SK-N-SH (cell line): ENCODE data around the gene FMN2. TPM values are rescaled to one million over a fixed set of nuclear protein-coding genes. Genes with fewer than 3 reads are reported as not detected.

Source experiments
- CTCF ChIA-PET: fragments of 300-600, 350-600 bp; formaldehyde crosslinking; extraction: SDS; loops from one replicate; lab custom pipeline; 2021; lab: Yijun Ruan, JAX
- POLR2A ChIA-PET: fragments of 350-600 bp; sonication (Branson Sonifier 250); formaldehyde crosslinking; extraction: SDS; loops from one replicate; lab custom pipeline; 2020; ENCODE audit warnings: antibody characterized with exemption, inconsistent platforms; lab: Yijun Ruan, JAX
- DNase-seq: peaks from one replicate; pipeline ENCODE4 v3.0.0; 2012
- H2AFZ ChIP-seq: fragments of 200-600 bp; sonication (generic); 2 replicates; pipeline ENCODE4 v1.8.1; 2016; ENCODE audit warnings: antibody characterized with exemption, mild to moderate bottlenecking, low read depth
- H3F3A ChIP-seq: fragments of 200-600 bp; sonication (generic); replicated peaks from 2 replicates; pipeline ENCODE3; 2016; ENCODE audit warnings: antibody characterized with exemption, mild to moderate bottlenecking; ENCODE audit not compliant: insufficient read depth
- H3K27ac ChIP-seq, 2 experiments: fragments of 200-500 bp in 1 of 2; fragments of 200-600 bp in 1 of 2; sonication (Bioruptor generic) in 1 of 2; sonication (generic), shearing (Covaris generic) in 1 of 2; 2 replicates each; pipeline versions ENCODE4 v1.5.1 to v1.6.1; 2014 to 2016; ENCODE audit warnings: low read depth in 2 of 2, inconsistent platforms in 1 of 2, low read length in 1 of 2, mild to moderate bottlenecking in 1 of 2, mixed read lengths in 1 of 2
- H3K27me3 ChIP-seq: fragments of 200-600 bp; sonication (generic), shearing (Covaris generic); 2 replicates; pipeline ENCODE4 v1.6.1; 2016; ENCODE audit warnings: mixed run types; ENCODE audit not compliant: insufficient read depth
- H3K36me3 ChIP-seq, 2 experiments: fragments of 200-500 bp in 1 of 2; fragments of 200-600 bp in 1 of 2; sonication (Bioruptor generic) in 1 of 2; sonication (generic) in 1 of 2; replicated peaks in 1 of 2; 2 replicates each; pipeline versions ENCODE3 to v1.5.1; 2014 to 2016; ENCODE audit warnings: low read length in 1 of 2, mild to moderate bottlenecking in 1 of 2; ENCODE audit not compliant: insufficient read depth in 2 of 2, control insufficient read depth in 1 of 2
- H3K4me1 ChIP-seq, 2 experiments: fragments of 200-500 bp in 1 of 2; fragments of 200-600 bp in 1 of 2; sonication (Bioruptor generic) in 1 of 2; sonication (generic), shearing (Covaris generic) in 1 of 2; 2 replicates each; pipeline versions ENCODE4 v1.5.1 to v1.6.1; 2014 to 2016; ENCODE audit warnings: low read depth in 1 of 2, low read length in 1 of 2, mixed run types in 1 of 2; ENCODE audit not compliant: insufficient read depth in 2 of 2, control insufficient read depth in 1 of 2
- H3K4me2 ChIP-seq: fragments of 200-600 bp; sonication (generic), shearing (Covaris generic); 2 replicates; pipeline ENCODE4 v1.6.1; 2017; ENCODE audit warnings: mixed run types
- H3K4me3 ChIP-seq, 2 experiments: fragments of 200-500 bp in 1 of 2; fragments of 200-600 bp in 1 of 2; sonication (Bioruptor generic) in 1 of 2; sonication (generic), shearing (Covaris generic) in 1 of 2; 2 replicates each; pipeline versions ENCODE4 v1.5.1 to v1.8.1; 2014 to 2016; ENCODE audit warnings: low read depth in 2 of 2, inconsistent platforms in 1 of 2, low read length in 1 of 2, mild to moderate bottlenecking in 1 of 2, mixed read lengths in 1 of 2, moderate library complexity in 1 of 2
- H3K79me2 ChIP-seq: fragments of 200-600 bp; sonication (generic); 2 replicates; pipeline ENCODE4 v1.8.1; 2017; ENCODE audit warnings: mild to moderate bottlenecking; ENCODE audit not compliant: insufficient read depth
- H3K9ac ChIP-seq: fragments of 200-600 bp; sonication (generic); 2 replicates; pipeline ENCODE4 v1.6.1; 2017; ENCODE audit warnings: mixed run types
- H3K9me2 ChIP-seq: fragments of 200-600 bp; sonication (generic); 2 replicates; pipeline ENCODE4 v1.6.1; 2017; ENCODE audit warnings: mixed run types
- H3K9me3 ChIP-seq: fragments of 200-600 bp; sonication (generic); 2 replicates; pipeline ENCODE4 v1.6.1; 2017; ENCODE audit warnings: mixed run types, mild to moderate bottlenecking, moderate library complexity
- H4K20me1 ChIP-seq: fragments of 200-600 bp; sonication (generic); 2 replicates; pipeline ENCODE4 v1.6.1; 2017; ENCODE audit warnings: mild to moderate bottlenecking, mixed run types; ENCODE audit not compliant: insufficient read depth
- CHD2 ChIP-seq: fragments of 150-350 bp; IDR thresholded peaks from 2 replicates; pipeline ENCODE4 v1.6.1; 2018; ENCODE audit warnings: low read length; ENCODE audit not compliant: partially characterized antibody
- CTCF ChIP-seq: fragments of 200-600 bp; sonication (generic); IDR thresholded peaks from 2 replicates; pipeline ENCODE4 v1.6.1; 2017; ENCODE audit warnings: antibody characterized with exemption, mild to moderate bottlenecking, moderate library complexity
- ELF1 ChIP-seq: IDR thresholded peaks from 2 replicates; pipeline ENCODE4 v1.4.0; 2012
- FOSL2 ChIP-seq: IDR thresholded peaks from 2 replicates; pipeline ENCODE4 v1.4.0; 2012; ENCODE audit warnings: low read depth, mild to moderate bottlenecking, moderate library complexity, borderline replicate concordance
- FOXJ3 ChIP-seq: sonication (generic); formaldehyde crosslinking; IDR thresholded peaks from 2 replicates; pipeline ENCODE4 v1.5.1; 2020; ENCODE audit warnings: mild to moderate bottlenecking, missing genetic modification reagents
- FOXM1 ChIP-seq: IDR thresholded peaks from 2 replicates; pipeline ENCODE4 v1.4.0; 2012; ENCODE audit warnings: low read depth, mild to moderate bottlenecking
- GABPA ChIP-seq: IDR thresholded peaks from 2 replicates; pipeline ENCODE4 v1.4.0; 2012; ENCODE audit warnings: low read depth, mild to moderate bottlenecking
- JUND ChIP-seq: IDR thresholded peaks from 2 replicates; pipeline ENCODE4 v1.4.0; 2012
- MEF2A ChIP-seq: IDR thresholded peaks from 2 replicates; pipeline ENCODE4 v1.4.0; 2012; ENCODE audit warnings: low read depth, borderline replicate concordance
- MXI1 ChIP-seq: IDR thresholded peaks from 2 replicates; pipeline ENCODE4 v1.6.1; 2012; ENCODE audit warnings: mild to moderate bottlenecking, low read depth, low read length, improper control_type of control experiment
- NFIC ChIP-seq: IDR thresholded peaks from 2 replicates; pipeline ENCODE4 v1.4.0; 2012; ENCODE audit warnings: borderline replicate concordance
- NRF1 ChIP-seq: IDR thresholded peaks from 2 replicates; pipeline ENCODE4 v1.6.1; 2012; ENCODE audit warnings: low read depth, mild to moderate bottlenecking, low read length
- RFX5 ChIP-seq: IDR thresholded peaks from 2 replicates; pipeline ENCODE4 v1.6.1; 2012; ENCODE audit warnings: mild to moderate bottlenecking, improper control_type of control experiment, low read length
- RXRA ChIP-seq: IDR thresholded peaks from 2 replicates; pipeline ENCODE4 v1.4.0; 2012; ENCODE audit warnings: low read depth, mild to moderate bottlenecking, borderline replicate concordance
- SIN3A ChIP-seq: IDR thresholded peaks from 2 replicates; pipeline ENCODE4 v1.6.1; 2012; ENCODE audit warnings: low read depth, mild to moderate bottlenecking, low read length, moderate library complexity, borderline replicate concordance
- SMC3 ChIP-seq: IDR thresholded peaks from 2 replicates; pipeline ENCODE4 v1.6.1; 2012; ENCODE audit warnings: low read depth, low read length, improper control_type of control experiment
- TAF1 ChIP-seq: IDR thresholded peaks from 2 replicates; pipeline ENCODE4 v1.6.1; 2012; ENCODE audit warnings: low read depth, mild to moderate bottlenecking, low read length, moderate library complexity, borderline replicate concordance
- TCF12 ChIP-seq: IDR thresholded peaks from 2 replicates; pipeline ENCODE4 v1.4.0; 2012
- YY1 ChIP-seq: IDR thresholded peaks from 2 replicates; pipeline ENCODE4 v1.4.0; 2012; ENCODE audit warnings: low read depth, mild to moderate bottlenecking
- WGBS: methylation state at CpG from one replicate; pipeline ENCODE4 v1.1.6; 2017; ENCODE audit warnings: low lambda C conversion rate; 5-methylcytosine and 5-hydroxymethylcytosine counted together
- polyA plus RNA-seq, 3 experiments: library from polyadenylated mRNA; depleted of rRNA; stranded (reverse); fragments of >200 nt; gene quantifications; 2 replicates each; pipeline ENCODE4 v1.2.3, GENCODE V29; 2012
- TF ChIP-seq, protein P1 (sequence below): IDR thresholded peaks from 2 replicates; pipeline ENCODE4 v1.4.0; 2012; ENCODE audit warnings: low read depth, borderline replicate concordance

FMN2 gene
- polyA plus RNA-seq, 1 of the 3 experiments (the other 2 are of a cell fraction) = 7.2 TPM

- TF ChIP-seq CTCF (no peak), YY1 (no peak), FOXJ3 (no peak), MXI1 (no peak), MEF2A (no peak), FOSL2 (no peak)
- TF ChIP-seq, all 33 proteins: peak for 0
Observed at GRCh38 chr1:240101737-240102136, 10.1 kb downstream of the FMN2 start (continued).

DNA sequence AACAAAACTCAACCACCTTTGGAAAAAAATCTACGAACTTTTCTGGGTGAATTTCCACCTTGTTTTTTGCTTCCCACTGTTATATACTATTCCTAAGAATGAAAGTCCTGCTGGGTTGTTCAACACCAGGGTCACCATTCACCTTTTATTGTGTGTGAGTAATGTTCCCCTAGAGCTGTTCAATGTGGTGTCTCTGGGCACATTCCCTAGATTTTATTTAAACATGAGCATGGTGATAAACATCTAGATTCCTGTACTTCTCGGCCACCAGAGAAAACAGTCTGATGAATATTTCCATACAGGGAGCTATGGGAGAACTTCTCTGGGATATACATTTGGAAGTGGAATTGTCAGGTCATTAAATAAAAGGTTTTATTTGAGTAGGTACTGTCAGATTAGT lies 13.0 kb downstream of the FMN2 start:
- Histone ChIP-seq H3K79me2 (peaks cover 94% of the 10 kb centered on the region), H3K27me3 (no peaks in the 10 kb centered on the region), H3K4me3 (no peak overlapping the region), H3K27ac (peak overlapping the region in 1 of 2 experiments; percentile 2; a peak in 1 of 4 replicates), H3K36me3 (peaks cover 2 to 8% of the 10 kb centered on the region in 2 experiments), H2AFZ (no peak overlapping the region), H3F3A (peaks cover 20% of the 10 kb centered on the region), H3K4me2 (no peak overlapping the region), H3K9ac (no peak overlapping the region), H3K4me1 (peaks cover 0 to 2% of the 10 kb centered on the region in 2 experiments; a peak in 3 of 4 replicates), H3K9me3 (no peaks in the 10 kb centered on the region), H3K9me2 (no peaks in the 10 kb centered on the region), H4K20me1 (no peaks in the 10 kb centered on the region)
- 67% methylated on average over 2 of the region's 2 CpGs for WGBS
- CTCF ChIA-PET = no interaction called here
- no peak for TF ChIP-seq NFIC
- TF ChIP-seq TAF1 = no peak
- no peak for TF ChIP-seq MEF2A
- no peak for TF ChIP-seq SMC3
- no peak for TF ChIP-seq FOSL2
- TF ChIP-seq RXRA = no peak
- TF ChIP-seq JUND = 0 out of 2 replicates have a peak, but pooled peaks have one; percentile 20
- no peak for DNase-seq
- POLR2A ChIA-PET = no interaction called here

- H3K4me2 ChIP-seq = peak overlapping the region; percentile 56; the same call in 1 of the 2 replicates
- H3K79me2 ChIP-seq = peaks cover 95% of the 10 kb centered on the region
- H3K4me1 ChIP-seq = no peaks in the 10 kb centered on the region; a peak in 2 of 4 replicates
- H3K9ac ChIP-seq = no peak overlapping the region
- DNase-seq = no peak
- POLR2A ChIA-PET = no interaction called here
- H3K9me3 ChIP-seq = no peaks in the 10 kb centered on the region
- peaks cover 2 to 8% of the 10 kb centered on the region in 2 experiments for H3K36me3 ChIP-seq
- H3F3A ChIP-seq = peaks cover 13% of the 10 kb centered on the region
- H4K20me1 ChIP-seq = no peaks in the 10 kb centered on the region
- peak overlapping the region; percentile 37 to 64; a peak in 3 of 4 replicates for H3K27ac ChIP-seq
- no peak overlapping the region for H2AFZ ChIP-seq
- CTCF ChIA-PET = interaction anchor here (0.9 to 2.1 kb wide), 3 partner anchors 11 to 102 kb away, joined by 3 to 9 read pairs (median 4); no protein-coding TSS in a partner anchor
- H3K9me2 ChIP-seq = no peaks in the 10 kb centered on the region
- no peak overlapping the region for H3K4me3 ChIP-seq
- WGBS = 12% methylated on average over 3 of the region's 3 CpGs
- H3K27me3 ChIP-seq = no peaks in the 10 kb centered on the region
- TF ChIP-seq TCF12 (peak; percentile 61), FOXJ3 (no peak), NFIC (no peak), ELF1 (no peak), SIN3A (no peak), TAF1 (no peak), FOXM1 (no peak), JUND (peak; percentile 85), NRF1 (no peak), RFX5 (no peak), GABPA (no peak), MXI1 (no peak), CTCF (no peak), CHD2 (no peak), FOSL2 (peak; percentile 74; the same call in 1 of the 2 replicates)
- TF ChIP-seq, protein P1, sequence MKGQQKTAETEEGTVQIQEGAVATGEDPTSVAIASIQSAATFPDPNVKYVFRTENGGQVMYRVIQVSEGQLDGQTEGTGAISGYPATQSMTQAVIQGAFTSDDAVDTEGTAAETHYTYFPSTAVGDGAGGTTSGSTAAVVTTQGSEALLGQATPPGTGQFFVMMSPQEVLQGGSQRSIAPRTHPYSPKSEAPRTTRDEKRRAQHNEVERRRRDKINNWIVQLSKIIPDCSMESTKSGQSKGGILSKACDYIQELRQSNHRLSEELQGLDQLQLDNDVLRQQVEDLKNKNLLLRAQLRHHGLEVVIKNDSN = no peak
Observed at GRCh38 chr1:240107058-240107684, 15.5 kb downstream of the FMN2 start.
